HG03039 (cell line): Measurements from ENCODE around the gene ARHGAP20.
"Not testable (repeated sequence)": the region's sequence is repeated elsewhere in the genome, so short reads cannot be mapped to it uniquely, and the experiment has no call there.

ENCODE experiments used
- ATAC-seq: cut with Tn5 transposase; IDR thresholded peaks from one replicate; pipeline ENCODE4 v1.9.1; 2021; ENCODE audit warnings: mild to moderate bottlenecking, moderate library complexity; ENCODE audit not compliant: unreplicated experiment

Gene ARHGAP20

GRCh38 chr11:110619366-110619765, 92.9 kb downstream of the ARHGAP20 start:
- ATAC-seq: not testable (repeated sequence)

GRCh38 chr11:110614031-110614430, 98.2 kb downstream of the ARHGAP20 start:
- no peak for ATAC-seq

GRCh38 chr11:110613197-110613918, 98.9 kb downstream of the ARHGAP20 start:
- ATAC-seq: no peak

- ATAC-seq: no peak
Measured at GRCh38 chr11:110606415-110606814, 105.8 kb downstream of the ARHGAP20 start.

- ATAC-seq: no peak
Measured at GRCh38 chr11:110601936-110602335, 110.3 kb downstream of the ARHGAP20 start.

- no peak for ATAC-seq
Measured at GRCh38 chr11:110600322-110600721, 111.9 kb downstream of the ARHGAP20 start.

- ATAC-seq: no peak
Measured at GRCh38 chr11:110599207-110599606, 113.0 kb downstream of the ARHGAP20 start.

GRCh38 chr11:110598725-110599124, 113.5 kb downstream of the ARHGAP20 start:
- ATAC-seq: no peak

GRCh38 chr11:110587972-110588371, 124.3 kb downstream of the ARHGAP20 start:
- no peak for ATAC-seq

GRCh38 chr11:110587129-110587528, 125.1 kb downstream of the ARHGAP20 start:
- no peak for ATAC-seq

- no peak for ATAC-seq
Measured at GRCh38 chr11:110584150-110584549, 128.1 kb downstream of the ARHGAP20 start.

GRCh38 chr11:110582728-110583432, 129.4 kb downstream of the ARHGAP20 start:
- ATAC-seq: no peak

- no peak for ATAC-seq
Measured at GRCh38 chr11:110580571-110580970, 131.7 kb downstream of the ARHGAP20 start.

GRCh38 chr11:110573411-110573810, 138.8 kb downstream of the ARHGAP20 start:
- no peak for ATAC-seq

GRCh38 chr11:110571081-110571720, 141.0 kb downstream of the ARHGAP20 start:
- ATAC-seq: no peak

GRCh38 chr11:110566577-110566976, 145.7 kb downstream of the ARHGAP20 start:
- no peak for ATAC-seq

- ATAC-seq: no peak
Measured at GRCh38 chr11:110565357-110566336, 146.6 kb downstream of the ARHGAP20 start.

GRCh38 chr11:110564676-110565356, 147.4 kb downstream of the ARHGAP20 start:
- ATAC-seq: no peak

GRCh38 chr11:110544779-110545178, 167.5 kb downstream of the ARHGAP20 start:
- ATAC-seq: no peak

GRCh38 chr11:110538154-110538553, 174.1 kb downstream of the ARHGAP20 start:
- ATAC-seq: no peak
